ENCODE results near the gene RBM33. TPM values are rescaled to one million over a fixed set of nuclear protein-coding genes. Genes with fewer than 3 reads are reported as not detected.

Gene RBM33
- total and polyA plus RNA-seq, 8 donors = 7.5 to 182 (median 60.5) TPM

DNA sequence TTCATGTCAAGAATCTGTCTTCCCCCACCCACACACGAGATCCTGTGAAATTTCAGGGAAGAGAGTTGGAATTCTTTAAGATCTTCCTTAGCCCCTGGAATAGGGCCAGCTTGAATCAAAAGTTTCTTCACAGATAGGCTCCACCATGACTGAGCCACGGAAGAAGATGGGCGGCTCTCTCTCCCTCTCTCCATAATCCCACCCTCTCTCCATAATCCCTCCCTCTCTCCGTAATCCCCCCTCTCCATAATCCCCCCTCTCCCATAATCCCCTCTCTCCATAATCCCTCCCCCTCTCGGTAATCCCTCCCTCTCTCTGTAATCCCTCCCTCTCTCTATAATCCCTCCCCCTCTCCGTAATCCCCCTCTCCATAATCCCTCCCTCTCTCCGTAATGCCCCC lies 147.4 kb downstream of the RBM33 start:
- no peaks in the 10 kb centered on the region for H3K9me3 ChIP-seq
- no peaks in the 10 kb centered on the region for H3K36me3 ChIP-seq
- H3K4me1 ChIP-seq = peaks cover 10 to 16% (median 13%) of the 10 kb centered on the region in 4 donors
- H3K4me3 ChIP-seq = no peak overlapping the region
- peaks cover 0 to 40% (median 15%) of the 10 kb centered on the region in 3 donors for H3K27me3 ChIP-seq
- no peak for DNase-seq
- TF ChIP-seq POLR2AphosphoS5 (IDR thresholded peaks at IDR 0.05) (no peak), EP300 (IDR thresholded peaks at IDR 0.05) (no peak), POLR2A (IDR thresholded peaks at IDR 0.05) (no peak)
- TF ChIP-seq, protein P1, sequence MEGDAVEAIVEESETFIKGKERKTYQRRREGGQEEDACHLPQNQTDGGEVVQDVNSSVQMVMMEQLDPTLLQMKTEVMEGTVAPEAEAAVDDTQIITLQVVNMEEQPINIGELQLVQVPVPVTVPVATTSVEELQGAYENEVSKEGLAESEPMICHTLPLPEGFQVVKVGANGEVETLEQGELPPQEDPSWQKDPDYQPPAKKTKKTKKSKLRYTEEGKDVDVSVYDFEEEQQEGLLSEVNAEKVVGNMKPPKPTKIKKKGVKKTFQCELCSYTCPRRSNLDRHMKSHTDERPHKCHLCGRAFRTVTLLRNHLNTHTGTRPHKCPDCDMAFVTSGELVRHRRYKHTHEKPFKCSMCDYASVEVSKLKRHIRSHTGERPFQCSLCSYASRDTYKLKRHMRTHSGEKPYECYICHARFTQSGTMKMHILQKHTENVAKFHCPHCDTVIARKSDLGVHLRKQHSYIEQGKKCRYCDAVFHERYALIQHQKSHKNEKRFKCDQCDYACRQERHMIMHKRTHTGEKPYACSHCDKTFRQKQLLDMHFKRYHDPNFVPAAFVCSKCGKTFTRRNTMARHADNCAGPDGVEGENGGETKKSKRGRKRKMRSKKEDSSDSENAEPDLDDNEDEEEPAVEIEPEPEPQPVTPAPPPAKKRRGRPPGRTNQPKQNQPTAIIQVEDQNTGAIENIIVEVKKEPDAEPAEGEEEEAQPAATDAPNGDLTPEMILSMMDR (IDR thresholded peaks at IDR 0.05) = no peak
- WGBS, 5 donors = 68 to 75% (median 73%) methylated on average over 6 of the region's 7 CpGs
- H3K27ac ChIP-seq = no peak overlapping the region
- intact Hi-C loops (cut with DNase I; ENCODE audit: low total_unique reads) = loop anchor here (10.0 kb wide), 1 partner anchor 363 kb away; no protein-coding TSS in a partner anchor

DNA sequence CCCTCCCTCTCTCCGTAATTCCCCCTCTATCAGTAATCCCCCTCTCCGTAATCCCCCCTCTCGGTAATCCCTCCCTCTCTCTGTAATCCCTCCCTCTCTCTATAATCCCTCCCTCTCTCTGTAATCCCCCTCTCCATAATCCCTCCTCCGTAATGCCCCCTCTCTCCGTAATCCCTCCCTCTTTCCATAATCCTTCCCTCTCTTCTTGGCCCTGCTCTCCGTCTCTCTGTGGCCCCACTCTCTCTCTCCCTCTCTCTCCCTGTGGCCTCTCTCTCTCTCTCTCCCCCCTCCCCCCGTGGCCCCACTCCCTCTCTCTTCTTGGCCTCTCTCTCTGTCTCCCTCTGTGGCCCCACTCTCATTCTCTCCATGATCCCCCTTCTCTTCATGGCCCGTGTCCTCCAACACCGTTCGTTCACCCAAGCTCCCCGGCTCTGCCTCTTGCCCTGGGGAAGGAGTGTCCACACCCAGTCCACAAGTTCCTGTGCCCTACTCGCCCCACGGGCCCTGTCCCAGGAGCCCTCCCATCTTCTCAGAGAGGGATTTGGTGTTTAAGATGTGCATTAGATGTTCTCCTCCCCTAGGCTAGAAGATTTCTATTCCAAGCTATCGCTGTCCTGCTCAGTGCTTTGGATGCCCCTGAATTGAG lies 148.0 kb downstream of the RBM33 start:
- no peaks in the 10 kb centered on the region for H3K9me3 ChIP-seq
- WGBS, 5 donors = 87 to 90% (median 89%) methylated on average over 13 to 14 of the region's 14 CpGs
- peaks cover 9 to 16% (median 12%) of the 10 kb centered on the region in 4 donors for H3K4me1 ChIP-seq
- H3K27ac ChIP-seq = no peak overlapping the region
- TF ChIP-seq EP300 (IDR thresholded peaks at IDR 0.05) = no peak
- TF ChIP-seq, protein P1 (IDR thresholded peaks at IDR 0.05) = no peak
- no peak for TF ChIP-seq POLR2AphosphoS5 (IDR thresholded peaks at IDR 0.05)
- no peak for TF ChIP-seq POLR2A (IDR thresholded peaks at IDR 0.05)
- DNase-seq = no peak
- intact Hi-C loops (cut with DNase I; ENCODE audit: low total_unique reads) = loop anchor here (10.0 kb wide), 1 partner anchor 362 kb away; no protein-coding TSS in a partner anchor
- no peak overlapping the region for H3K4me3 ChIP-seq
- no peaks in the 10 kb centered on the region for H3K36me3 ChIP-seq
- H3K27me3 ChIP-seq = peaks cover 0 to 40% (median 15%) of the 10 kb centered on the region in 3 donors

DNA sequence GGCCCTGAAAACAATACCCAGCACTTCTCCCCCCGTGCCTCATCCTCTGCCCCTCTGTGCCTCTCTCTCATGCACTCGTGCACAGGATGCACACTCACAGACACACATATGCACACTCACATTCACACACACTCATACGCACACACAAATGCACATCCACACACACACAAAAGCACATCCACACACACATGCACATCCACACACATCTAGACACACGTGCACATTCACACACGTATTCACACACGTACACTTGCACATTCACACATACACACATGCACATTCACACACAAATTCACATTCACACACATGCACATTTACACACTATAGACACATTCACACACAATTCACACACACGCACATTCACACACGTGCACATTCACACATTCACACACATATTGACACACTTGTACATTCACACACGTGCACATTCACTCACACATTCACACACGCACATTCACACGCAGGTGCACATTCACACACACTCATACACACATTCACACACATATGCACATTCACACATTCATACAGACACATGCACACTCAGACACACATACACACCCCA lies 148.6 kb downstream of the RBM33 start:
- WGBS, 5 donors = 85 to 89% (median 87%) methylated on average over 11 of the region's 11 CpGs
- Histone ChIP-seq H3K27ac (no peak overlapping the region), H3K4me3 (no peak overlapping the region), H3K27me3 (peaks cover 0 to 40% (median 12%) of the 10 kb centered on the region in 3 donors), H3K4me1 (peaks cover 8 to 11% (median 8%) of the 10 kb centered on the region in 4 donors), H3K9me3 (no peaks in the 10 kb centered on the region), H3K36me3 (no peaks in the 10 kb centered on the region)
- TF ChIP-seq POLR2A (IDR thresholded peaks at IDR 0.05) (no peak), EP300 (IDR thresholded peaks at IDR 0.05) (no peak)
- DNase-seq = no peak
- intact Hi-C loops (cut with DNase I; ENCODE audit: low total_unique reads) = loop anchor here (10.0 kb wide), 1 partner anchor 362 kb away; no protein-coding TSS in a partner anchor

DNA sequence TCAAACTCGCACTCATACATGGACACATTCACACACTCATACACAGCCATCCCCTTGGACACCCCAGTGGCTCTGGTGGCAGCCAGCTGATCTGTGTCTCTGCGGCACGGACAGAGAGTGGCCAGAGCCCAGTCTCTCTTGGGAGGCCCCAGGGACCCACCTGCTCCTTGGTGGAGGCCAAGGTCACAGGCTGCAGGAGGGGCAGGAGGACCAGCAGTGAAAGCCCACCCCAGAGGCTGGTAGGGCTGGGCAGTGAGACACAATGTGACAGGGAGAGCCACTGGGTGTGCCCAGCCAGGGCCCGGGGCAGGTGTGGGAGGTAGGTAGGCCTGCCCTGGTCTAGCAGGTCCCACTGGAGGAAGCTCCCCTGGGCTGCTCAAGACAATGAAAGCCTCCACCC lies 149.3 kb downstream of the RBM33 start:
- intact Hi-C loops (cut with DNase I; ENCODE audit: low total_unique reads) = loop anchor here (10.0 kb wide), 1 partner anchor 361 kb away; no protein-coding TSS in a partner anchor
- Histone ChIP-seq H3K9me3 (no peaks in the 10 kb centered on the region), H3K4me1 (peaks cover 8 to 11% (median 8%) of the 10 kb centered on the region in 4 donors), H3K4me3 (no peak overlapping the region), H3K27ac (no peak overlapping the region), H3K36me3 (no peaks in the 10 kb centered on the region), H3K27me3 (peaks cover 0 to 42% (median 12%) of the 10 kb centered on the region in 3 donors)
- 73 to 88% (median 84%) methylated on average over 4 of the region's 4 CpGs for WGBS, 5 donors
- no peak for DNase-seq
- TF ChIP-seq POLR2A (IDR thresholded peaks at IDR 0.05) (no peak), POLR2AphosphoS5 (IDR thresholded peaks at IDR 0.05) (no peak), EP300 (IDR thresholded peaks at IDR 0.05) (no peak)
- TF ChIP-seq, protein P1 (IDR thresholded peaks at IDR 0.05) = no peak
